Activated B cell treated with CpG ODN at 0.5 μM for 24 hours (primary cell): ENCODE results near the gene COL23A1. TPM values are rescaled to one million over a fixed set of nuclear protein-coding genes. Genes with fewer than 3 reads are reported as not detected.

Source experiments
- ATAC-seq: fragments of 200-7000 bp; cut with Tn5 transposase; one replicate; pipeline ENCODE4 v1.10.0; 2021; ENCODE audit warnings: low read depth, mild to moderate bottlenecking, moderate library complexity
- CTCF ChIA-PET: fragments of 350-600 bp; sonication (Branson Sonifier 250); formaldehyde crosslinking; loops from one replicate; lab custom pipeline; 2021; ENCODE audit warnings: antibody characterized with exemption; lab: Charles Lee
- POLR2A ChIA-PET: fragments of 350-600 bp; sonication (Branson Sonifier 250); formaldehyde crosslinking; loops from one replicate; lab custom pipeline; 2021; ENCODE audit warnings: antibody characterized with exemption; lab: Charles Lee
- DNase-seq: peaks from one replicate; pipeline ENCODE4 v3.0.0; 2022
- H3K27ac Mint-ChIP-seq: one replicate; pipeline ENCODE4 v1.8.0; 2020; ENCODE audit warnings: mixed read lengths
- H3K27me3 Mint-ChIP-seq: one replicate; pipeline ENCODE4 v1.8.0; 2021; ENCODE audit warnings: mixed read lengths
- H3K36me3 Mint-ChIP-seq: one replicate; pipeline ENCODE4 v1.8.0; 2021; ENCODE audit warnings: low read depth, mixed read lengths
- H3K4me1 Mint-ChIP-seq: one replicate; pipeline ENCODE4 v1.8.0; 2021; ENCODE audit warnings: mixed read lengths
- H3K4me3 Mint-ChIP-seq: one replicate; pipeline ENCODE4 v1.8.0; 2020; ENCODE audit warnings: mild to moderate bottlenecking, mixed read lengths
- H3K9me3 Mint-ChIP-seq: one replicate; pipeline ENCODE4 v1.8.0; 2020; ENCODE audit warnings: mixed read lengths
- CTCF ChIP-seq: fragments of 200-600 bp; IDR thresholded peaks from one replicate; pipeline ENCODE4 v1.8.0; 2022; ENCODE audit warnings: antibody characterized with exemption, mild to moderate bottlenecking
- intact Hi-C: fragments of 100-400 bp; cut with micrococcal nuclease; formaldehyde crosslinking; loops from one replicate; pipeline ENCODE4 v1.15.1; 2024
- total RNA-seq: library from RNA; stranded (reverse); gene quantifications from 2 replicates; pipeline ENCODE4 v1.2.3, GENCODE V29; 2022

COL23A1 gene
- total RNA-seq, 1 donor from 2014 or later, result not detected

GRCh38 chr5:178273665-178274541, 316.3 kb downstream of the COL23A1 start:
- POLR2A ChIA-PET, result no interaction called here
- H3K4me1 Mint-ChIP-seq, result no peaks in the 10 kb centered on the region
- intact Hi-C loops, result no loop called here
- no peak overlapping the region for H3K27ac Mint-ChIP-seq
- no peak for TF ChIP-seq CTCF
- ATAC-seq, result no peak
- peaks cover 7% of the 10 kb centered on the region for H3K27me3 Mint-ChIP-seq
- peaks cover 4% of the 10 kb centered on the region for H3K9me3 Mint-ChIP-seq
- CTCF ChIA-PET, result no interaction called here
- no peak for DNase-seq
- H3K36me3 Mint-ChIP-seq, result no peaks in the 10 kb centered on the region
- no peak overlapping the region for H3K4me3 Mint-ChIP-seq

- intact Hi-C loops, result no loop called here
- no peak for ATAC-seq
- no peak for TF ChIP-seq CTCF
- Mint-ChIP-seq H3K4me1 (no peaks in the 10 kb centered on the region), H3K9me3 (peaks cover 4% of the 10 kb centered on the region), H3K27ac (no peak overlapping the region), H3K36me3 (no peaks in the 10 kb centered on the region), H3K27me3 (peaks cover 7% of the 10 kb centered on the region), H3K4me3 (no peak overlapping the region)
- no peak for DNase-seq
- POLR2A ChIA-PET, result no interaction called here
- CTCF ChIA-PET, result no interaction called here
Measured at GRCh38 chr5:178273041-178273440, 317.2 kb downstream of the COL23A1 start.

GRCh38 chr5:178272591-178272990, 317.6 kb downstream of the COL23A1 start:
- Mint-ChIP-seq H3K36me3 (no peaks in the 10 kb centered on the region), H3K9me3 (peaks cover 4% of the 10 kb centered on the region), H3K27me3 (peaks cover 5% of the 10 kb centered on the region), H3K4me3 (no peak overlapping the region), H3K4me1 (no peaks in the 10 kb centered on the region), H3K27ac (no peak overlapping the region)
- no peak for TF ChIP-seq CTCF
- ChIA-PET POLR2A (no interaction called here), CTCF (no interaction called here)
- ATAC-seq, result no peak
- intact Hi-C loops, result no loop called here
- no peak for DNase-seq

- intact Hi-C loops, result no loop called here
- peaks cover 4% of the 10 kb centered on the region for H3K9me3 Mint-ChIP-seq
- H3K36me3 Mint-ChIP-seq, result no peaks in the 10 kb centered on the region
- peaks cover 4% of the 10 kb centered on the region for H3K27me3 Mint-ChIP-seq
- DNase-seq (no peak), ATAC-seq (no peak)
- TF ChIP-seq CTCF, result no peak
- H3K27ac Mint-ChIP-seq, result no peak overlapping the region
- H3K4me3 Mint-ChIP-seq, result no peak overlapping the region
- ChIA-PET CTCF (no interaction called here), POLR2A (no interaction called here)
- H3K4me1 Mint-ChIP-seq, result no peaks in the 10 kb centered on the region
Measured at GRCh38 chr5:178271726-178272479, 318.3 kb downstream of the COL23A1 start.

GRCh38 chr5:178271231-178271630, 319.0 kb downstream of the COL23A1 start:
- DNase-seq (no peak), ATAC-seq (no peak)
- ChIA-PET POLR2A (no interaction called here), CTCF (no interaction called here)
- Mint-ChIP-seq H3K9me3 (peaks cover 4% of the 10 kb centered on the region), H3K4me3 (no peak overlapping the region), H3K27me3 (peaks cover 4% of the 10 kb centered on the region), H3K36me3 (no peaks in the 10 kb centered on the region), H3K4me1 (no peaks in the 10 kb centered on the region), H3K27ac (no peak overlapping the region)
- intact Hi-C loops, result no loop called here
- no peak for TF ChIP-seq CTCF
